Astrocyte (in vitro differentiated cells and primary cell): ENCODE data around the gene WHRN.

Source experiments
- EZH2 ChIP-seq: IDR thresholded peaks from 2 replicates; pipeline ENCODE4 v1.6.1; 2012; ENCODE audit warnings: mild to moderate bottlenecking, low read length, inconsistent platforms; ENCODE audit not compliant: insufficient read depth
- TF ChIP-seq, protein P1 (sequence below): IDR thresholded peaks from 2 replicates; pipeline ENCODE4 v1.5.1; 2011; ENCODE audit warnings: low read depth, mild to moderate bottlenecking, inconsistent platforms, low read length, moderate library complexity; ENCODE audit not compliant: insufficient read depth

DNA sequence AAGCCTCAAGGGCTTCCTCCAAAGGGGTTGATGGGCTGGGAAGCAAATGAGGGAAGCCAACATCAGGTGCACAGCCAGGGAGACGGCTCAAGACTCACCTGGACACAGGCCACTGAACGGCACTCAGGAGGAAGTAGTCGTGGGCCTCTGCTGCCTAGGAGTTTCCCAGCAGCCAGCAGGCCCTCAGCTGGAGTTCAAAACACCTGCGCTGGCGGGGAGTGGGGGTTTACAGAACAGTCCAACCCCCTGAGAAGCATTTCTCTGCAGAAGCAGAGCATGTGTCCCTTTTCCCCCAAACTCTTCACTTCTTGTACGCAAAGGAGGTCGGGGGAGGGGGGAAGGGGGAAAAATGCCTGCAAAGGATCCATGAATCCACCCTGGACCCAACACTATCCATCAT, 2.3 kb downstream of the WHRN start:
- TF ChIP-seq, protein P1, sequence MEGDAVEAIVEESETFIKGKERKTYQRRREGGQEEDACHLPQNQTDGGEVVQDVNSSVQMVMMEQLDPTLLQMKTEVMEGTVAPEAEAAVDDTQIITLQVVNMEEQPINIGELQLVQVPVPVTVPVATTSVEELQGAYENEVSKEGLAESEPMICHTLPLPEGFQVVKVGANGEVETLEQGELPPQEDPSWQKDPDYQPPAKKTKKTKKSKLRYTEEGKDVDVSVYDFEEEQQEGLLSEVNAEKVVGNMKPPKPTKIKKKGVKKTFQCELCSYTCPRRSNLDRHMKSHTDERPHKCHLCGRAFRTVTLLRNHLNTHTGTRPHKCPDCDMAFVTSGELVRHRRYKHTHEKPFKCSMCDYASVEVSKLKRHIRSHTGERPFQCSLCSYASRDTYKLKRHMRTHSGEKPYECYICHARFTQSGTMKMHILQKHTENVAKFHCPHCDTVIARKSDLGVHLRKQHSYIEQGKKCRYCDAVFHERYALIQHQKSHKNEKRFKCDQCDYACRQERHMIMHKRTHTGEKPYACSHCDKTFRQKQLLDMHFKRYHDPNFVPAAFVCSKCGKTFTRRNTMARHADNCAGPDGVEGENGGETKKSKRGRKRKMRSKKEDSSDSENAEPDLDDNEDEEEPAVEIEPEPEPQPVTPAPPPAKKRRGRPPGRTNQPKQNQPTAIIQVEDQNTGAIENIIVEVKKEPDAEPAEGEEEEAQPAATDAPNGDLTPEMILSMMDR: no peak
- no peak for TF ChIP-seq EZH2
